ENCODE results near the gene CYP2C19. TPM values are rescaled to one million over a fixed set of nuclear protein-coding genes. Genes with fewer than 3 reads are reported as not detected.

CYP2C19 gene
- not detected for polyA plus RNA-seq (2013, experiment 1 of 2)
- polyA plus RNA-seq (2013, experiment 2 of 2): not detected

- Histone ChIP-seq H4K91ac (ENCODE audit: low read length) (no peak within 1 kb of the TSS), H2BK15ac (ENCODE audit: low read depth, poor library complexity, severe bottlenecking) (no peak within 1 kb of the TSS), H3K4me3 (ENCODE audit: insufficient read depth in 1 of 2, low read depth in 1 of 2, low read length in 2 of 2) (no peak within 1 kb of the TSS), H2BK5ac (ENCODE audit: low read depth, low read length, poor library complexity, severe bottlenecking) (no peak within 1 kb of the TSS), H2AFZ (ENCODE audit: low read depth, low read length) (no peak within 1 kb of the TSS), H3K79me1 (replicated peaks; ENCODE audit: low read length, poor library complexity, severe bottlenecking) (no peaks in the 10 kb centered on the region), H3K23ac (ENCODE audit: low read length in 2 of 2) (no peak within 1 kb of the TSS), H2AK5ac (ENCODE audit: low read length, severe bottlenecking) (no peak within 1 kb of the TSS), H3K18ac (ENCODE audit: low read depth in 1 of 2, low read length in 2 of 2) (no peak within 1 kb of the TSS), H4K8ac (ENCODE audit: low read length) (no peak within 1 kb of the TSS), H3K4ac (ENCODE audit: low read depth in 1 of 2, low read length in 2 of 2) (no peak within 1 kb of the TSS), H3K4me1 (ENCODE audit: control insufficient read depth, insufficient read depth, low read depth, low read length) (no peaks in the 10 kb centered on the region), H3K27ac (ENCODE audit: low read length, poor library complexity, severe bottlenecking) (no peak within 1 kb of the TSS), H2BK12ac (ENCODE audit: low read length in 2 of 2) (no peak within 1 kb of the TSS), H3K27me3 (ENCODE audit: control insufficient read depth in 1 of 2, insufficient read depth in 1 of 2, low read length in 2 of 2) (no peaks in the 10 kb centered on the region), H3K9me3 (ENCODE audit: control insufficient read depth, low read length) (peaks cover 3% of the 10 kb centered on the region), H2BK120ac (ENCODE audit: low read depth, low read length) (no peak within 1 kb of the TSS), H3K14ac (ENCODE audit: low read length in 2 of 2) (no peak within 1 kb of the TSS), H3K36me3 (ENCODE audit: control insufficient read depth in 1 of 2, insufficient read depth in 2 of 2, low read depth in 1 of 2, low read length in 2 of 2) (no peaks in the 10 kb centered on the region), H3K4me2 (ENCODE audit: low read length, poor library complexity, severe bottlenecking) (no peak within 1 kb of the TSS), H3K9ac (ENCODE audit: low read length) (no peak within 1 kb of the TSS)
- 50% methylated on average over 2 of the region's 3 CpGs for WGBS
- DNase-seq: no peak
Observed at GRCh38 chr10:94762393-94762792, at the start of gene CYP2C19. CYP2C19 (plus strand) TSS chr10:94762681; CDS start chr10:94762706, 25 bp downstream.

- Histone ChIP-seq H3K4ac (ENCODE audit: low read depth in 1 of 2, low read length in 2 of 2) (no peak overlapping the region), H2AK5ac (ENCODE audit: low read length, severe bottlenecking) (no peak overlapping the region), H4K8ac (ENCODE audit: low read length) (no peak overlapping the region), H2AFZ (ENCODE audit: low read depth, low read length) (no peak overlapping the region), H3K4me1 (ENCODE audit: control insufficient read depth, insufficient read depth, low read depth, low read length) (no peaks in the 10 kb centered on the region), H3K36me3 (ENCODE audit: control insufficient read depth in 1 of 2, insufficient read depth in 2 of 2, low read depth in 1 of 2, low read length in 2 of 2) (no peaks in the 10 kb centered on the region), H3K27me3 (ENCODE audit: control insufficient read depth in 1 of 2, insufficient read depth in 1 of 2, low read length in 2 of 2) (no peaks in the 10 kb centered on the region), H3K4me2 (ENCODE audit: low read length, poor library complexity, severe bottlenecking) (no peak overlapping the region), H3K27ac (ENCODE audit: low read length, poor library complexity, severe bottlenecking) (no peak overlapping the region), H3K4me3 (ENCODE audit: insufficient read depth in 1 of 2, low read depth in 1 of 2, low read length in 2 of 2) (no peak overlapping the region), H3K79me1 (replicated peaks; ENCODE audit: low read length, poor library complexity, severe bottlenecking) (no peaks in the 10 kb centered on the region), H3K9ac (ENCODE audit: low read length) (no peak overlapping the region), H2BK5ac (ENCODE audit: low read depth, low read length, poor library complexity, severe bottlenecking) (no peak overlapping the region), H3K14ac (ENCODE audit: low read length in 2 of 2) (no peak overlapping the region), H3K23ac (ENCODE audit: low read length in 2 of 2) (no peak overlapping the region), H2BK120ac (ENCODE audit: low read depth, low read length) (no peak overlapping the region), H2BK15ac (ENCODE audit: low read depth, poor library complexity, severe bottlenecking) (no peak overlapping the region), H3K9me3 (ENCODE audit: control insufficient read depth, low read length) (no peaks in the 10 kb centered on the region), H3K18ac (ENCODE audit: low read depth in 1 of 2, low read length in 2 of 2) (no peak overlapping the region), H2BK12ac (ENCODE audit: low read length in 2 of 2) (no peak overlapping the region), H4K91ac (ENCODE audit: low read length) (no peak overlapping the region)
- DNase-seq: no peak
Observed at GRCh38 chr10:94725871-94726270, 36.6 kb upstream of the CYP2C19 start.

- Histone ChIP-seq H3K9ac (ENCODE audit: low read length) (no peak overlapping the region), H3K36me3 (ENCODE audit: control insufficient read depth in 1 of 2, insufficient read depth in 2 of 2, low read depth in 1 of 2, low read length in 2 of 2) (no peaks in the 10 kb centered on the region), H3K79me1 (replicated peaks; ENCODE audit: low read length, poor library complexity, severe bottlenecking) (no peaks in the 10 kb centered on the region), H3K14ac (ENCODE audit: low read length in 2 of 2) (no peak overlapping the region), H2BK120ac (ENCODE audit: low read depth, low read length) (no peak overlapping the region), H3K4ac (ENCODE audit: low read depth in 1 of 2, low read length in 2 of 2) (no peak overlapping the region), H4K91ac (ENCODE audit: low read length) (no peak overlapping the region), H3K4me2 (ENCODE audit: low read length, poor library complexity, severe bottlenecking) (no peak overlapping the region), H3K4me3 (ENCODE audit: insufficient read depth in 1 of 2, low read depth in 1 of 2, low read length in 2 of 2) (no peak overlapping the region), H2BK12ac (ENCODE audit: low read length in 2 of 2) (no peak overlapping the region), H3K27ac (ENCODE audit: low read length, poor library complexity, severe bottlenecking) (no peak overlapping the region), H3K9me3 (ENCODE audit: control insufficient read depth, low read length) (peaks cover 2% of the 10 kb centered on the region), H3K27me3 (ENCODE audit: control insufficient read depth in 1 of 2, insufficient read depth in 1 of 2, low read length in 2 of 2) (no peaks in the 10 kb centered on the region), H2AFZ (ENCODE audit: low read depth, low read length) (no peak overlapping the region), H2BK15ac (ENCODE audit: low read depth, poor library complexity, severe bottlenecking) (no peak overlapping the region), H2BK5ac (ENCODE audit: low read depth, low read length, poor library complexity, severe bottlenecking) (no peak overlapping the region), H3K23ac (ENCODE audit: low read length in 2 of 2) (no peak overlapping the region), H3K18ac (ENCODE audit: low read depth in 1 of 2, low read length in 2 of 2) (no peak overlapping the region), H3K4me1 (ENCODE audit: control insufficient read depth, insufficient read depth, low read depth, low read length) (no peaks in the 10 kb centered on the region), H2AK5ac (ENCODE audit: low read length, severe bottlenecking) (no peak overlapping the region), H4K8ac (ENCODE audit: low read length) (no peak overlapping the region)
- WGBS: 57% methylated on average over 3 of the region's 3 CpGs
- DNase-seq: no peak
Observed at GRCh38 chr10:94735197-94735596, 27.3 kb upstream of the CYP2C19 start.

GRCh38 chr10:94738588-94738987 is 23.9 kb upstream of the CYP2C19 start:
- Histone ChIP-seq H2AK5ac (ENCODE audit: low read length, severe bottlenecking) (no peak overlapping the region), H3K23ac (ENCODE audit: low read length in 2 of 2) (no peak overlapping the region)

More at GRCh38 chr10:94738588-94738987, 23.9 kb upstream of the CYP2C19 start:
- H3K79me1 ChIP-seq (replicated peaks; ENCODE audit: low read length, poor library complexity, severe bottlenecking): no peaks in the 10 kb centered on the region
- H3K18ac ChIP-seq (ENCODE audit: low read depth in 1 of 2, low read length in 2 of 2): no peak overlapping the region
- no peak overlapping the region for H3K4me2 ChIP-seq (ENCODE audit: low read length, poor library complexity, severe bottlenecking)
- H3K4me3 ChIP-seq (ENCODE audit: insufficient read depth in 1 of 2, low read depth in 1 of 2, low read length in 2 of 2): no peak overlapping the region
- no peak overlapping the region for H3K27ac ChIP-seq (ENCODE audit: low read length, poor library complexity, severe bottlenecking)
- no peaks in the 10 kb centered on the region for H3K36me3 ChIP-seq (ENCODE audit: control insufficient read depth in 1 of 2, insufficient read depth in 2 of 2, low read depth in 1 of 2, low read length in 2 of 2)
- no peak overlapping the region for H2AFZ ChIP-seq (ENCODE audit: low read depth, low read length)
- no peaks in the 10 kb centered on the region for H3K27me3 ChIP-seq (ENCODE audit: control insufficient read depth in 1 of 2, insufficient read depth in 1 of 2, low read length in 2 of 2)
- H4K91ac ChIP-seq (ENCODE audit: low read length): no peak overlapping the region
- no peak overlapping the region for H2BK15ac ChIP-seq (ENCODE audit: low read depth, poor library complexity, severe bottlenecking)
- H3K14ac ChIP-seq (ENCODE audit: low read length in 2 of 2): no peak overlapping the region
- no peak overlapping the region for H4K8ac ChIP-seq (ENCODE audit: low read length)
- no peak overlapping the region for H2BK120ac ChIP-seq (ENCODE audit: low read depth, low read length)
- peaks cover 13% of the 10 kb centered on the region for H3K9me3 ChIP-seq (ENCODE audit: control insufficient read depth, low read length)
- no peak overlapping the region for H3K4ac ChIP-seq (ENCODE audit: low read depth in 1 of 2, low read length in 2 of 2)
- DNase-seq: no peak
- H3K9ac ChIP-seq (ENCODE audit: low read length): no peak overlapping the region
- WGBS: 49% methylated on average over 2 of the region's 2 CpGs
- no peak overlapping the region for H2BK5ac ChIP-seq (ENCODE audit: low read depth, low read length, poor library complexity, severe bottlenecking)
- H2BK12ac ChIP-seq (ENCODE audit: low read length in 2 of 2): no peak overlapping the region
- no peaks in the 10 kb centered on the region for H3K4me1 ChIP-seq (ENCODE audit: control insufficient read depth, insufficient read depth, low read depth, low read length)
